A673 (cell line): ENCODE measurements around the gene G6PC1. TPM values are rescaled to one million over a fixed set of nuclear protein-coding genes. Genes with fewer than 3 reads are reported as not detected.

ENCODE experiments used
- BruUV-seq: library from RNA; stranded (reverse); fragments of 400-500 nt; replicated peaks from 2 replicates; lab custom pipeline; 2021; lab: Mats Ljungman, UMichigan
- CTCF ChIA-PET: fragments of 300-600 bp; sonication (Branson Sonifier 250); formaldehyde crosslinking; loops from one replicate; lab custom pipeline; 2022; ENCODE audit warnings: antibody characterized with exemption; lab: Charles Lee
- POLR2A ChIA-PET: fragments of 300-600 bp; sonication (Branson Sonifier 250); formaldehyde crosslinking; loops from one replicate; lab custom pipeline; 2022; ENCODE audit warnings: antibody characterized with exemption; ENCODE audit not compliant: low non-redundant PET; lab: Charles Lee
- DNase-seq: peaks from one replicate; pipeline ENCODE4 v3.0.0-alpha.2; 2015; ENCODE audit warnings: low spot score
- H3K27ac ChIP-seq: fragments of 200-600 bp; sonication (generic); 2 replicates; pipeline ENCODE4 v1.5.1; 2016; ENCODE audit warnings: mixed run types, low read depth, mild to moderate bottlenecking, mixed read lengths, antibody characterized with exemption, low read length; ENCODE audit not compliant: poor library complexity, severe bottlenecking
- H3K27me3 ChIP-seq: fragments of 200-600 bp; sonication (generic); replicated peaks from 2 replicates; pipeline ENCODE4 v1.6.1; 2017; ENCODE audit warnings: mixed run types, low read depth, mild to moderate bottlenecking, mixed read lengths, antibody characterized with exemption, low read length; ENCODE audit not compliant: insufficient read depth, poor library complexity
- H3K36me3 ChIP-seq: fragments of 200-600 bp; sonication (generic); 2 replicates; pipeline ENCODE4 v1.6.1; 2016; ENCODE audit warnings: mixed run types, mild to moderate bottlenecking, mixed read lengths, antibody characterized with exemption, low read length; ENCODE audit not compliant: insufficient read depth, poor library complexity, severe bottlenecking
- H3K4me1 ChIP-seq: fragments of 200-600 bp; sonication (generic); 2 replicates; pipeline ENCODE4 v1.6.1; 2017; ENCODE audit warnings: mixed run types, mild to moderate bottlenecking, mixed read lengths, antibody characterized with exemption, low read length; ENCODE audit not compliant: insufficient read depth, poor library complexity, severe bottlenecking
- H3K4me3 ChIP-seq: fragments of 200-600 bp; sonication (generic); 2 replicates; pipeline ENCODE4 v1.5.1; 2016; ENCODE audit warnings: low read depth, mixed run types, mild to moderate bottlenecking, mixed read lengths, low read length; ENCODE audit not compliant: poor library complexity, severe bottlenecking
- H3K9me3 ChIP-seq: fragments of 200-600 bp; sonication (generic); 2 replicates; pipeline ENCODE4 v1.6.1; 2016; ENCODE audit warnings: mixed run types, low read depth, mild to moderate bottlenecking, mixed read lengths, antibody characterized with exemption, low read length; ENCODE audit not compliant: poor library complexity, severe bottlenecking
- CTCF ChIP-seq: fragments of 300-800, 200-600 bp; sonication (generic); conservative IDR thresholded peaks from 2 replicates; pipeline ENCODE4 v1.5.1; 2017; ENCODE audit warnings: low read depth, mild to moderate bottlenecking, antibody characterized with exemption, low read length, moderate library complexity, mixed read lengths
- EZH2 ChIP-seq: fragments of 200-600 bp; sonication (generic); IDR thresholded peaks from 2 replicates; pipeline ENCODE4 v1.6.1; 2017; ENCODE audit warnings: borderline replicate concordance, low read depth, mild to moderate bottlenecking, mixed read lengths, antibody characterized with exemption, low read length; ENCODE audit not compliant: poor library complexity, severe bottlenecking
- intact Hi-C: fragments of 100-400 bp; cut with micrococcal nuclease; formaldehyde crosslinking; loops from one replicate; pipeline ENCODE4 v1.10.0; 2022; ENCODE audit not compliant: unreplicated experiment
- total RNA-seq: library from RNA; stranded (reverse); gene quantifications from 2 replicates; pipeline ENCODE4 v1.2.3, GENCODE V29; 2021

G6PC1 gene
- total RNA-seq, 1 experiment from 2014 or later: not detected

GRCh38 chr17:42857389-42857788 is 43.2 kb upstream of the G6PC1 start:
- POLR2A ChIA-PET: no interaction called here
- Histone ChIP-seq H3K9me3 (no peaks in the 10 kb centered on the region), H3K4me1 (no peaks in the 10 kb centered on the region), H3K27me3 (no peaks in the 10 kb centered on the region), H3K27ac (no peak overlapping the region), H3K36me3 (no peaks in the 10 kb centered on the region), H3K4me3 (no peak overlapping the region)
- CTCF ChIA-PET: no interaction called here
- DNase-seq: no peak
- intact Hi-C loops: no loop called here
- TF ChIP-seq CTCF: no peak
- no peak for TF ChIP-seq EZH2
- no TSS peak for BruUV-seq

GRCh38 chr17:42865638-42866094 is 34.9 kb upstream of the G6PC1 start:
- no peak for TF ChIP-seq CTCF
- no peak for TF ChIP-seq EZH2
- Histone ChIP-seq H3K36me3 (no peaks in the 10 kb centered on the region), H3K27me3 (no peaks in the 10 kb centered on the region), H3K4me3 (no peak overlapping the region), H3K9me3 (no peaks in the 10 kb centered on the region), H3K4me1 (no peaks in the 10 kb centered on the region), H3K27ac (no peak overlapping the region)
- ChIA-PET POLR2A (no interaction called here), CTCF (no interaction called here)
- intact Hi-C loops: no loop called here
- no peak for DNase-seq
- BruUV-seq: no TSS peak

- TF ChIP-seq CTCF (no peak), EZH2 (no peak)
- Histone ChIP-seq H3K27ac (no peak overlapping the region), H3K27me3 (no peaks in the 10 kb centered on the region), H3K4me3 (no peak overlapping the region), H3K4me1 (no peaks in the 10 kb centered on the region), H3K9me3 (no peaks in the 10 kb centered on the region), H3K36me3 (no peaks in the 10 kb centered on the region)
- intact Hi-C loops: no loop called here
- ChIA-PET CTCF (no interaction called here), POLR2A (no interaction called here)
- DNase-seq: no peak
- no TSS peak for BruUV-seq
These were observed 34.4 kb upstream of the G6PC1 start for GRCh38 chr17:42866216-42866615.
